HCT116 (cell line): Measurements from ENCODE around the gene PRPF19. TPM values are rescaled to one million over a fixed set of nuclear protein-coding genes. Genes with fewer than 3 reads are reported as not detected.

Experiments used
- ATAC-seq: fragments of 200-7000 bp; cut with Tn5 transposase; 2 replicates; pipeline ENCODE4 v1.9.1; 2020; ENCODE audit warnings: mild to moderate bottlenecking, moderate library complexity
- BruUV-seq: library from RNA; stranded (reverse); fragments of 400-500 nt; replicated peaks from 2 replicates; lab custom pipeline; 2021; lab: Mats Ljungman, UMichigan
- CTCF ChIA-PET: fragments of 300-600 bp; sonication (Branson Sonifier 250); formaldehyde crosslinking; loops from one replicate; lab custom pipeline; 2021; ENCODE audit warnings: antibody characterized with exemption; lab: Charles Lee
- POLR2A ChIA-PET: fragments of 300-600, 350-600 bp; sonication (Branson Sonifier 250); formaldehyde crosslinking; loops from one replicate; lab custom pipeline; 2021; ENCODE audit warnings: antibody characterized with exemption; lab: Charles Lee
- RAD21 ChIA-PET, 2 experiments: fragments of 300-600 bp; sonication (Branson Sonifier 250); formaldehyde crosslinking; loops; one replicate each; lab custom pipeline; 2023; ENCODE audit warnings: low total read pairs in 2 of 2; ENCODE audit not compliant: uncharacterized antibody in 2 of 2, unreplicated experiment in 2 of 2, low non-redundant PET in 1 of 2; lab: Charles Lee
- DNase-seq: peaks from one replicate; pipeline ENCODE4 v3.0.0-alpha.2; 2010; ENCODE audit warnings: low read depth, low spot score
- H2AFZ ChIP-seq: fragments of 200-600 bp; shearing (Covaris generic), sonication (generic); 2 replicates; pipeline ENCODE4 v1.6.1; 2017; ENCODE audit warnings: low read depth, mixed run types, mixed read lengths, antibody characterized with exemption, low read length; ENCODE audit not compliant: poor library complexity, severe bottlenecking
- H3K27ac ChIP-seq: 2 replicates; pipeline ENCODE4 v1.5.1; 2012; ENCODE audit warnings: low read depth, low read length
- H3K27me3 ChIP-seq: fragments of 200-600 bp; sonication (generic); 2 replicates; pipeline ENCODE4 v1.6.1; 2016; ENCODE audit warnings: mixed run types, low read length, mixed read lengths; ENCODE audit not compliant: insufficient read depth
- H3K36me3 ChIP-seq, 2 experiments: fragments of 200-500 bp in 1 of 2; fragments of 200-600 bp in 1 of 2; sonication (Bioruptor generic) in 1 of 2; sonication (generic) in 1 of 2; 2 replicates each; pipeline versions ENCODE4 v1.5.1 to v1.6.1; 2014 to 2016; ENCODE audit warnings: low read length in 2 of 2, inconsistent platforms in 1 of 2, mixed read lengths in 1 of 2, mixed run types in 1 of 2; ENCODE audit not compliant: insufficient read depth in 2 of 2, control insufficient read depth in 1 of 2
- H3K4me1 ChIP-seq, 2 experiments: fragments of 200-600 bp in 1 of 2; sonication (generic) in 1 of 2; 2 replicates each; pipeline versions ENCODE4 v1.5.1 to v1.6.1; 2012 to 2017; ENCODE audit warnings: low read length in 2 of 2, inconsistent platforms in 1 of 2, mild to moderate bottlenecking in 1 of 2, mixed read lengths in 1 of 2, mixed run types in 1 of 2, moderate library complexity in 1 of 2; ENCODE audit not compliant: insufficient read depth in 2 of 2, control insufficient read depth in 1 of 2
- H3K4me2 ChIP-seq: fragments of 200-600 bp; sonication (generic); 2 replicates; pipeline ENCODE4 v1.6.1; 2017; ENCODE audit warnings: mixed run types, low read length, mixed read lengths
- H3K4me3 ChIP-seq, 2 experiments: fragments of 200-600 bp in 1 of 2; sonication (generic) in 1 of 2; replicated peaks in 1 of 2; 2 replicates each; pipeline ENCODE4 v1.5.1; 2011 to 2016; ENCODE audit warnings: low read length in 2 of 2, control low read depth in 1 of 2, low read depth in 1 of 2, mild to moderate bottlenecking in 1 of 2, mixed read lengths in 1 of 2, mixed run types in 1 of 2
- H3K79me2 ChIP-seq: fragments of 200-600 bp; sonication (generic); 2 replicates; pipeline ENCODE4 v1.6.1; 2017; ENCODE audit warnings: mild to moderate bottlenecking, mixed run types, low read length, moderate library complexity, mixed read lengths; ENCODE audit not compliant: insufficient read depth
- H3K9ac ChIP-seq: fragments of 200-600 bp; sonication (generic); 2 replicates; pipeline ENCODE4 v1.6.1; 2016; ENCODE audit warnings: low read length, mixed read lengths
- H3K9me2 ChIP-seq: fragments of 200-600 bp; sonication (generic), shearing (Covaris generic); 2 replicates; pipeline ENCODE4 v1.6.1; 2017; ENCODE audit warnings: mixed run types, mild to moderate bottlenecking, moderate library complexity; ENCODE audit not compliant: insufficient read depth
- H3K9me3 ChIP-seq, 2 experiments: fragments of 200-500 bp in 1 of 2; fragments of 200-600 bp in 1 of 2; sonication (Bioruptor generic) in 1 of 2; sonication (generic) in 1 of 2; 2 replicates each; pipeline ENCODE4 v1.6.1; 2014 to 2017; ENCODE audit warnings: low read length in 2 of 2, mixed read lengths in 2 of 2, inconsistent platforms in 1 of 2, low read depth in 1 of 2, mild to moderate bottlenecking in 1 of 2, mixed run types in 1 of 2, moderate library complexity in 1 of 2; ENCODE audit not compliant: control insufficient read depth in 1 of 2, insufficient read depth in 1 of 2
- H4K20me1 ChIP-seq: fragments of 200-600 bp; sonication (generic), shearing (Covaris generic); 2 replicates; pipeline ENCODE4 v1.6.1; 2017; ENCODE audit warnings: mixed run types, mild to moderate bottlenecking, moderate library complexity; ENCODE audit not compliant: insufficient read depth
- CBX3 ChIP-seq: IDR thresholded peaks from 2 replicates; pipeline ENCODE4 v1.6.1; 2012; ENCODE audit warnings: low read depth
- EZH2 ChIP-seq: fragments of 200-600 bp; sonication (generic); IDR thresholded peaks from 2 replicates; pipeline ENCODE4 v1.6.1; 2017; ENCODE audit warnings: antibody characterized with exemption, mixed run types
- FOSL1 ChIP-seq: IDR thresholded peaks from 2 replicates; pipeline ENCODE4 v1.6.1; 2012; ENCODE audit warnings: low read depth
- POLR2A ChIP-seq: IDR thresholded peaks from 2 replicates; pipeline ENCODE4 v1.7.0; 2011; ENCODE audit warnings: borderline replicate concordance; ENCODE audit not compliant: insufficient read depth, insufficient read length; ENCODE audit errors: extremely low read depth
- RAD21 ChIP-seq: IDR thresholded peaks from 2 replicates; pipeline ENCODE4 v1.6.1; 2012; ENCODE audit warnings: low read depth, mild to moderate bottlenecking
- SP1 ChIP-seq: IDR thresholded peaks from 2 replicates; pipeline ENCODE4 v1.6.1; 2012; ENCODE audit warnings: low read depth
- SRF ChIP-seq: IDR thresholded peaks from 2 replicates; pipeline ENCODE4 v1.6.1; 2012; ENCODE audit warnings: low read depth
- TCF7L2 ChIP-seq: IDR thresholded peaks from 2 replicates; pipeline ENCODE4 v1.7.0; 2011; ENCODE audit warnings: borderline replicate concordance, inconsistent platforms; ENCODE audit not compliant: insufficient read depth, insufficient read length; ENCODE audit errors: extremely low read depth
- YY1 ChIP-seq: IDR thresholded peaks from 2 replicates; pipeline ENCODE4 v1.6.1; 2011; ENCODE audit warnings: low read length, low read depth, moderate library complexity, mild to moderate bottlenecking; ENCODE audit not compliant: insufficient replicate concordance; ENCODE audit errors: extremely low read depth
- ZNF274 ChIP-seq: fragments of 200-500 bp; sonication (Bioruptor generic); IDR thresholded peaks from 2 replicates; pipeline ENCODE4 v1.6.1; 2014; ENCODE audit warnings: mild to moderate bottlenecking, low read depth, low read length, inconsistent platforms
- intact Hi-C: fragments of 100-400 bp; cut with micrococcal nuclease; formaldehyde crosslinking; loops from 2 replicates; pipeline ENCODE4 v1.10.0; 2022
- total RNA-seq: library from RNA; stranded (reverse); gene quantifications from one replicate; pipeline ENCODE4 v1.2.1, GENCODE V29; 2021; ENCODE audit not compliant: unreplicated experiment
- TF ChIP-seq, protein P1 (sequence below): IDR thresholded peaks from 2 replicates; pipeline ENCODE4 v1.6.1; 2012

PRPF19 gene
- total RNA-seq, 1 experiment from 2014 or later = 156 TPM

GRCh38 chr11:60923800-60924109, 17.4 kb upstream of the PRPF19 start:
- ChIA-PET POLR2A (interaction anchor here (0.8 to 1.3 kb wide), 2 partner anchors 10 to 93 kb away, joined by 3 read pairs; partner anchors contain the start of gene TMEM109), CTCF (interaction anchor here (1.5 kb wide), 1 partner anchor 24 kb away, joined by 5 read pairs; no protein-coding TSS in a partner anchor), RAD21 (no interaction called here)
- no peak overlapping the region for H2AFZ ChIP-seq
- no peaks in the 10 kb centered on the region for H3K9me3 ChIP-seq
- H3K79me2 ChIP-seq = peaks cover 12% of the 10 kb centered on the region
- BruUV-seq = no TSS peak
- H3K4me3 ChIP-seq = peak overlapping the region; percentile 74 to 75
- H3K9me2 ChIP-seq = no peaks in the 10 kb centered on the region
- DNase-seq (no peak), ATAC-seq (no peak; the same call in 1 of the 2 replicates)
- H3K27me3 ChIP-seq = no peaks in the 10 kb centered on the region
- H3K9ac ChIP-seq = peak overlapping the region; percentile 77
- no peaks in the 10 kb centered on the region; the same call in 1 of the 2 replicates for H4K20me1 ChIP-seq
- intact Hi-C loops = no loop called here
- peaks cover 19 to 24% of the 10 kb centered on the region in 2 experiments; a peak in 3 of 4 replicates for H3K36me3 ChIP-seq
- H3K4me2 ChIP-seq = peak overlapping the region; percentile 92
- H3K27ac ChIP-seq = peak overlapping the region; percentile 71; the same call in 1 of the 2 replicates
- TF ChIP-seq SRF = no peak
- TF ChIP-seq SP1 = no peak
- no peak for TF ChIP-seq TCF7L2
- TF ChIP-seq CBX3 = no peak
- TF ChIP-seq RAD21 = no peak
- TF ChIP-seq, protein P1, sequence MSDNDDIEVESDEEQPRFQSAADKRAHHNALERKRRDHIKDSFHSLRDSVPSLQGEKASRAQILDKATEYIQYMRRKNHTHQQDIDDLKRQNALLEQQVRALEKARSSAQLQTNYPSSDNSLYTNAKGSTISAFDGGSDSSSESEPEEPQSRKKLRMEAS = no peak
- TF ChIP-seq YY1 = no peak
- TF ChIP-seq EZH2 = no peak
- no peak for TF ChIP-seq ZNF274
- no peak for TF ChIP-seq FOSL1
- TF ChIP-seq POLR2A = no peak
- TF ChIP-seq, all 23 proteins: peak for 0
- peaks cover 23 to 35% of the 10 kb centered on the region in 2 experiments for H3K4me1 ChIP-seq
